ENCODE results near the gene PHF21A. TPM values are rescaled to one million over a fixed set of nuclear protein-coding genes. Genes with fewer than 3 reads are reported as not detected.
A peak's percentile ranks its signal among the peaks of the same experiment; 100 is the strongest.

PHF21A gene
- total and polyA plus RNA-seq, 10 of the 15 experiments (the other 5 are each of a cell fraction or from before 2014, with no cell fraction given), result 2.6 to 37.2 (median 16.0) TPM

GRCh38 chr11:45897556-45897955 is 223.7 kb downstream of the PHF21A start:
- Histone ChIP-seq H3K79me2 (ENCODE audit: control insufficient read depth, insufficient read depth, low read length) (no peaks in the 10 kb centered on the region), H3K27me3 (replicated peaks in 1 of 2; ENCODE audit: control insufficient read depth in 2 of 2, insufficient read depth in 2 of 2, low read length in 1 of 2) (peaks cover 3 to 10% of the 10 kb centered on the region in 2 experiments; a peak in 3 of 4 replicates), H3K27ac (ENCODE audit: control insufficient read depth, insufficient read depth) (no peak overlapping the region), H3K9ac (ENCODE audit: control insufficient read depth, insufficient read depth, low read length) (no peak overlapping the region), H3K9me3 (replicated peaks; ENCODE audit: control insufficient read depth, insufficient read depth, low read length) (no peaks in the 10 kb centered on the region), H4K20me1 (ENCODE audit: control insufficient read depth, insufficient read depth) (no peaks in the 10 kb centered on the region; the same call in 1 of the 2 replicates), H3K36me3 (ENCODE audit: control insufficient read depth in 2 of 2, insufficient read depth in 2 of 2, low read length in 1 of 2) (no peaks in the 10 kb centered on the region), H3K4me2 (ENCODE audit: control insufficient read depth, insufficient read depth) (no peak overlapping the region), H3K4me3 (no peak overlapping the region), H3K4me1 (ENCODE audit: control insufficient read depth, insufficient read depth, low read length) (no peaks in the 10 kb centered on the region), H2AFZ (ENCODE audit: control insufficient read depth, low read depth, low read length) (no peak overlapping the region)
- ATAC-seq (no peak), DNase-seq (ENCODE audit: low read depth, low spot score) (no peak), FAIRE-seq (no peak)
- BruUV-seq (replicated peaks), result no TSS peak
- intact Hi-C loops (cut with micrococcal nuclease; ENCODE audit: unreplicated experiment) (no loop called here), in situ Hi-C loops (cut with MboI) (no loop called here)
- ChIA-PET CTCF (interaction anchor here (1.3 to 1.5 kb wide), 2 partner anchors 109 to 126 kb away, joined by 3 read pairs; no protein-coding TSS in a partner anchor), RAD21 (ENCODE audit: unreplicated experiment) (interaction anchor here (1.0 to 2.0 kb wide), 2 partner anchors 20 to 109 kb away, joined by 3 to 5 read pairs; partner anchors contain the start of gene PEX16), POLR2A (interaction anchor here (1.0 kb wide), 1 partner anchor 16 kb away, joined by 3 read pairs; no protein-coding TSS in a partner anchor), SMC1A (ENCODE audit: uncharacterized antibody, unreplicated experiment) (no interaction called here)
- TF ChIP-seq CTCF (IDR thresholded peaks at IDR 0.05 in 2 of 3, conservative IDR thresholded peaks at IDR 0.05 in 1 of 3; ENCODE audit: control insufficient read depth in 2 of 3, extremely low read depth in 1 of 3, insufficient read depth in 1 of 3, low read depth in 3 of 3, low read length in 3 of 3) (0 out of 6 replicates have a peak, but pooled peaks of 1 of the 3 experiments have one; percentile 0), ZBTB40 (IDR thresholded peaks at IDR 0.05; ENCODE audit: borderline replicate concordance) (no peak)
- 17% methylated on average over 6 of the region's 6 CpGs for WGBS (ENCODE audit: insufficient coverage, insufficient replicate concordance, low lambda C conversion rate, missing lambda C conversion rate)

Measured in GM12878 (cell line).